Natural killer cell (primary cell): ENCODE measurements around the gene TMEM108. TPM values are rescaled to one million over a fixed set of nuclear protein-coding genes. Genes with fewer than 3 reads are reported as not detected.

Experiments used
- ATAC-seq, 3 donors: fragments of 150-1000 bp in 2 of 3; fragments of 200-7000 bp in 1 of 3; cut with Tn5 transposase; 1 replicate in 1 of 3; 2 replicates in 2 of 3; pipeline ENCODE4 v1.10.0; 2021; ENCODE audit warnings: mild to moderate bottlenecking in 2 of 3, moderate library complexity in 2 of 3
- DNase-seq, 2 donors: peaks; one replicate each; pipeline versions ENCODE4 v3.0.0 to v3.0.0-alpha.2; 2013 to 2021; ENCODE audit warnings: mixed read lengths in 1 of 2
- H3K27ac ChIP-seq: one replicate; pipeline ENCODE4 v1.5.1; 2013; ENCODE audit warnings: mild to moderate bottlenecking, low read length
- H3K27me3 ChIP-seq: one replicate; pipeline ENCODE4 v1.6.1; 2013; ENCODE audit warnings: low read length; ENCODE audit not compliant: control insufficient read depth, insufficient read depth
- H3K36me3 ChIP-seq: one replicate; pipeline ENCODE4 v1.6.1; 2013; ENCODE audit warnings: low read length; ENCODE audit not compliant: control insufficient read depth, insufficient read depth
- H3K4me1 ChIP-seq: one replicate; pipeline ENCODE4 v1.6.1; 2013; ENCODE audit warnings: low read length; ENCODE audit not compliant: control insufficient read depth, insufficient read depth
- H3K4me3 ChIP-seq: one replicate; pipeline ENCODE4 v1.5.1; 2013; ENCODE audit warnings: low read length
- H3K9me3 ChIP-seq: one replicate; pipeline ENCODE4 v1.6.1; 2013; ENCODE audit warnings: low read length; ENCODE audit not compliant: control insufficient read depth, insufficient read depth
- H3K27ac Mint-ChIP-seq, 2 donors: one replicate each; pipeline ENCODE4 v1.8.0; 2022; ENCODE audit warnings: mild to moderate bottlenecking in 2 of 2, mixed read lengths in 2 of 2, moderate library complexity in 1 of 2
- H3K27me3 Mint-ChIP-seq, 2 donors: one replicate each; pipeline ENCODE4 v1.8.0; 2022; ENCODE audit warnings: low read depth in 2 of 2, mixed read lengths in 2 of 2
- H3K36me3 Mint-ChIP-seq: one replicate; pipeline ENCODE4 v1.8.0; 2022; ENCODE audit warnings: mixed read lengths
- H3K4me1 Mint-ChIP-seq, 2 donors: one replicate each; pipeline ENCODE4 v1.8.0; 2022; ENCODE audit warnings: mixed read lengths in 2 of 2
- H3K4me3 Mint-ChIP-seq: one replicate; pipeline ENCODE4 v1.8.0; 2022; ENCODE audit warnings: mild to moderate bottlenecking, moderate library complexity, mixed read lengths
- H3K9me3 Mint-ChIP-seq, 2 donors: one replicate each; pipeline ENCODE4 v1.8.0; 2022; ENCODE audit warnings: mixed read lengths in 2 of 2
- WGBS: methylation state at CpG from one replicate; pipeline ENCODE4 v1.1.7; 2013; ENCODE audit warnings: missing lambda C conversion rate; ENCODE audit not compliant: insufficient coverage; 5-methylcytosine and 5-hydroxymethylcytosine counted together
- intact Hi-C: fragments of 100-400 bp; cut with micrococcal nuclease; formaldehyde crosslinking; loops from one replicate; pipeline ENCODE4 v1.14.2; 2022
- total RNA-seq, 4 donors: library from RNA; stranded (reverse); fragments of 120-200 nt in 1 of 4; gene quantifications; one replicate each; pipeline versions ENCODE4 v1.2.3 to v1.2.4, GENCODE V29; 2013 to 2022
- TF ChIP-seq, protein P1 (sequence below): fragments of 200-600 bp; IDR thresholded peaks from one replicate; pipeline ENCODE4 v1.8.0; 2022; ENCODE audit warnings: antibody characterized with exemption

Gene TMEM108
- total RNA-seq, 3 donors from 2014 or later (not counting 1 experiment from before 2014, with no cell fraction given): not detected

DNA sequence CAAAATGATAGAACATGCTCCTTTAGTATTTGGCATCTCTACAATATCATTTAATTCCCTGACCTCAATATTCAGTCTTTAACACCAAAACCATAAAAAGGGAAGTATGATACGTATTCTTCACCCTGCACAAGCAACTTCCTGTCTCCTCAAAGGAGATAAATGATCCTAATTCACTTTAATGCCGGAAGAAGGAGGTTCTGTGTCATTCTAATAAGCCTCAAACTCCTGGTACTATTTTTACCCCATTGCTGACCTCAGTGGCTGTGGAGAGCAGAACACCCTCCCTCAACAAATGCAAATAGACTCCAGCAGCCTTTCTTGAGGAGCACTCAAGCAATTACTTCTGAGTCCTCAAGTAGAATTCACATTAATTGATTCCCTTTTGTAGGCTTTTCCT is 173.3 kb downstream of the TMEM108 start:
- H3K4me1 ChIP-seq: no peaks in the 10 kb centered on the region
- Mint-ChIP-seq H3K36me3 (no peaks in the 10 kb centered on the region), H3K27me3 (no peaks in the 10 kb centered on the region), H3K27ac (no peak overlapping the region), H3K4me3 (no peak overlapping the region), H3K9me3 (peaks cover 0 to under 1% of the 10 kb centered on the region in 2 donors), H3K4me1 (peaks cover 6% of the 10 kb centered on the region in 2 donors)
- TF ChIP-seq, protein P1, sequence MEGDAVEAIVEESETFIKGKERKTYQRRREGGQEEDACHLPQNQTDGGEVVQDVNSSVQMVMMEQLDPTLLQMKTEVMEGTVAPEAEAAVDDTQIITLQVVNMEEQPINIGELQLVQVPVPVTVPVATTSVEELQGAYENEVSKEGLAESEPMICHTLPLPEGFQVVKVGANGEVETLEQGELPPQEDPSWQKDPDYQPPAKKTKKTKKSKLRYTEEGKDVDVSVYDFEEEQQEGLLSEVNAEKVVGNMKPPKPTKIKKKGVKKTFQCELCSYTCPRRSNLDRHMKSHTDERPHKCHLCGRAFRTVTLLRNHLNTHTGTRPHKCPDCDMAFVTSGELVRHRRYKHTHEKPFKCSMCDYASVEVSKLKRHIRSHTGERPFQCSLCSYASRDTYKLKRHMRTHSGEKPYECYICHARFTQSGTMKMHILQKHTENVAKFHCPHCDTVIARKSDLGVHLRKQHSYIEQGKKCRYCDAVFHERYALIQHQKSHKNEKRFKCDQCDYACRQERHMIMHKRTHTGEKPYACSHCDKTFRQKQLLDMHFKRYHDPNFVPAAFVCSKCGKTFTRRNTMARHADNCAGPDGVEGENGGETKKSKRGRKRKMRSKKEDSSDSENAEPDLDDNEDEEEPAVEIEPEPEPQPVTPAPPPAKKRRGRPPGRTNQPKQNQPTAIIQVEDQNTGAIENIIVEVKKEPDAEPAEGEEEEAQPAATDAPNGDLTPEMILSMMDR: no peak
- DNase-seq (no peak), ATAC-seq (peak in 1 of 3 donors; percentile 21)
- intact Hi-C loops: no loop called here
- no peaks in the 10 kb centered on the region for H3K9me3 ChIP-seq
- H3K4me3 ChIP-seq: no peak overlapping the region
- no peaks in the 10 kb centered on the region for H3K27me3 ChIP-seq
- no peak overlapping the region for H3K27ac ChIP-seq
- no peaks in the 10 kb centered on the region for H3K36me3 ChIP-seq
- 0% methylated on average over 2 of the region's 2 CpGs for WGBS

- no peaks in the 10 kb centered on the region for H3K27me3 Mint-ChIP-seq
- Histone ChIP-seq H3K4me1 (no peaks in the 10 kb centered on the region), H3K27ac (no peak overlapping the region), H3K27me3 (no peaks in the 10 kb centered on the region), H3K4me3 (no peak overlapping the region), H3K36me3 (no peaks in the 10 kb centered on the region), H3K9me3 (no peaks in the 10 kb centered on the region)
- peaks cover 0 to 3% of the 10 kb centered on the region in 2 donors for H3K9me3 Mint-ChIP-seq
- no peak overlapping the region for H3K4me3 Mint-ChIP-seq
- peaks cover 6% of the 10 kb centered on the region in 2 donors for H3K4me1 Mint-ChIP-seq
- no peaks in the 10 kb centered on the region for H3K36me3 Mint-ChIP-seq
- no peak for DNase-seq
- no peak overlapping the region for H3K27ac Mint-ChIP-seq
- ATAC-seq: no peak
- TF ChIP-seq, protein P1: no peak
- intact Hi-C loops: no loop called here
These were observed 173.7 kb downstream of the TMEM108 start for GRCh38 chr3:133211856-133212255.

- H3K36me3 Mint-ChIP-seq: no peaks in the 10 kb centered on the region
- Histone ChIP-seq H3K4me3 (no peak overlapping the region), H3K4me1 (no peaks in the 10 kb centered on the region), H3K36me3 (no peaks in the 10 kb centered on the region), H3K27ac (no peak overlapping the region), H3K9me3 (no peaks in the 10 kb centered on the region), H3K27me3 (no peaks in the 10 kb centered on the region)
- TF ChIP-seq, protein P1: no peak
- no peak overlapping the region for H3K4me3 Mint-ChIP-seq
- H3K27me3 Mint-ChIP-seq: no peaks in the 10 kb centered on the region
- H3K9me3 Mint-ChIP-seq: peaks cover 3 to 5% of the 10 kb centered on the region in 2 donors
- DNase-seq (no peak), ATAC-seq (no peak)
- WGBS: 92% methylated on average over 2 of the region's 2 CpGs
- intact Hi-C loops: no loop called here
- H3K4me1 Mint-ChIP-seq: peaks cover 6% of the 10 kb centered on the region in 2 donors
- H3K27ac Mint-ChIP-seq: no peak overlapping the region
These were observed 175.7 kb downstream of the TMEM108 start for GRCh38 chr3:133213937-133214336.

DNA sequence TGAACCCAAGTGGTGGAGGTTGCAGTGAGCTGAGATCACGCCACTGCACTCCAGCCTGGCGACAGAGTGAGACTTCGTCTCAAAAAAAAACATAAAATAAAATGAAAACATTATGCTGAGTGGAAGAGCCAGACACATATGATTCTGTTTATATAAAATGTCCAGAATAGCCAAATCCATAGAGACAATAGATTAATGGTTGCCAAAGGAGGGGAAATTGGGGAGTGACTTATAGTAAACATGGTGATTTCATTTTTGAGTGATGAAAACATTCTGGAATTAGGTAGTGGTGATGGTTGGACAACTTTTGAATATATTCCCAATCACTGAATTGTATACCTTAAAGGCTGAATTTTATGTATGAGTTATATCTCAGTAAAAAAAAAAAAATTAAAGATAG is 189.6 kb downstream of the TMEM108 start:
- Histone ChIP-seq H3K9me3 (peaks cover 5% of the 10 kb centered on the region), H3K4me1 (no peaks in the 10 kb centered on the region), H3K27me3 (no peaks in the 10 kb centered on the region), H3K4me3 (no peak overlapping the region), H3K27ac (no peak overlapping the region), H3K36me3 (no peaks in the 10 kb centered on the region)
- TF ChIP-seq, protein P1: no peak
- WGBS: 20% methylated on average over 1 of the region's 3 CpGs
- no peak overlapping the region for H3K4me3 Mint-ChIP-seq
- H3K27ac Mint-ChIP-seq: no peak overlapping the region
- no peak for DNase-seq
- H3K27me3 Mint-ChIP-seq: no peaks in the 10 kb centered on the region
- intact Hi-C loops: no loop called here
- H3K4me1 Mint-ChIP-seq: no peaks in the 10 kb centered on the region
- peaks cover 10 to 11% of the 10 kb centered on the region in 2 donors for H3K9me3 Mint-ChIP-seq
- no peak for ATAC-seq
- H3K36me3 Mint-ChIP-seq: peaks cover 5% of the 10 kb centered on the region
